ENCODE measurements around the gene PPP2R5C. TPM values are rescaled to one million over a fixed set of nuclear protein-coding genes. Genes with fewer than 3 reads are reported as not detected.

Gene PPP2R5C
- polyA plus RNA-seq, 1 donor from 2014 or later, result 111 TPM

DNA sequence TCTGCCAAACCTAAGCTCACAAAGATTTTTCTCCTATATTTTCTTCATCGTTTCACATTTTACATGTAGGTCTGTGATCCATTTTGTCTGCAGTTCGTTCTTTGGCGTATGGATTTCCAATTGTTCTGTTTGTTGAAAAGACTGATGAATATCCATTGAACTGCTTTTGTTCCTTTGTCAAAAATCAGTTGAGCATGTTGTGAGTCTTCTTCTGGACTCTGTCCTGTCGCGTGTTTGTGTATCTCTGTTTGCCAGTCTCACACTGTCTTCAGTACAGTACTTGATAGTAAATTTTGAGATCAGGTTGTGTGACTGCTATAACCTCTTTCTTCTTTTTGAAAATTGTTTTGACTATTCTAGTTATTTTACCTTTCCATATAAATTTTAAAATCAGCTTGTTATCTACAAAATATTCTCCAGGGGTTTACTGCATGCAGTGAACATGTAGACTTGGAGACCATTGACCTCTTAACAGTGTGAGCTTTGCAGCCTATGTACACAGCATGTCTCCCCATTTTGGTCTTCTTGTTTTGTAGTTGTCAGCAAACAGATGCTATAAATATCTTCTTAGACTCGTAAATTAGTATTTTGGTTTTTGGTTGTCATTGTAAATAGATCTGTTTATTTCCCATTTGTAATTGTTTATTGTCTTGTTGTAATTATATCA, 108.9 kb downstream of the PPP2R5C start:
- no peaks in the 10 kb centered on the region for H4K20me1 ChIP-seq (ENCODE audit: insufficient read depth)
- peaks cover 48% of the 10 kb centered on the region for H3K79me2 ChIP-seq (replicated peaks; ENCODE audit: insufficient read depth, low read length)

DNA sequence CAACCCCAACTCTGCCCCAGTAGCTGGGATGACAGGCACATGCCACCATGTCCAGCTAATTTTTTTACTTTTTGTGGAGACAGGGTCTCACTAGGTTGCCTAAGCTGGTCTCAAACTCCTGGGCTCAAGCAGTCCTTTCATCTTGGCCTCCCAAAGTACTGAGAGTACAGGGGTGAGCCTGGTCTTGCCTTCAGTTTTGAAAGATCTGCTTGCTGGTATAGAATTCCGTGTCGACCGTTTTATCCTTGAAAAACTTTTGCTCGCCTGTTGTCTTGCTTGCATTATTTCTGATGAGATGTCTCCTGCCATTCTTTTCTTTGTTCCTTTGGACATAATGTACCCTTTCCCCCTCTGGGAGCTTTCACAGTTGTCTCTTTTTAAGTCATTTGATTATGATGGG, 110.8 kb downstream of the PPP2R5C start:
- Histone ChIP-seq H4K20me1 (ENCODE audit: insufficient read depth) (no peaks in the 10 kb centered on the region), H3K79me2 (replicated peaks; ENCODE audit: insufficient read depth, low read length) (peaks cover 49% of the 10 kb centered on the region)
- no peak for TF ChIP-seq POLR2AphosphoS5 (IDR thresholded peaks at IDR 0.05)
- no peak for TF ChIP-seq EP300 (conservative IDR thresholded peaks at IDR 0.05; ENCODE audit: poor library complexity, severe bottlenecking)
- TF ChIP-seq, protein P1, sequence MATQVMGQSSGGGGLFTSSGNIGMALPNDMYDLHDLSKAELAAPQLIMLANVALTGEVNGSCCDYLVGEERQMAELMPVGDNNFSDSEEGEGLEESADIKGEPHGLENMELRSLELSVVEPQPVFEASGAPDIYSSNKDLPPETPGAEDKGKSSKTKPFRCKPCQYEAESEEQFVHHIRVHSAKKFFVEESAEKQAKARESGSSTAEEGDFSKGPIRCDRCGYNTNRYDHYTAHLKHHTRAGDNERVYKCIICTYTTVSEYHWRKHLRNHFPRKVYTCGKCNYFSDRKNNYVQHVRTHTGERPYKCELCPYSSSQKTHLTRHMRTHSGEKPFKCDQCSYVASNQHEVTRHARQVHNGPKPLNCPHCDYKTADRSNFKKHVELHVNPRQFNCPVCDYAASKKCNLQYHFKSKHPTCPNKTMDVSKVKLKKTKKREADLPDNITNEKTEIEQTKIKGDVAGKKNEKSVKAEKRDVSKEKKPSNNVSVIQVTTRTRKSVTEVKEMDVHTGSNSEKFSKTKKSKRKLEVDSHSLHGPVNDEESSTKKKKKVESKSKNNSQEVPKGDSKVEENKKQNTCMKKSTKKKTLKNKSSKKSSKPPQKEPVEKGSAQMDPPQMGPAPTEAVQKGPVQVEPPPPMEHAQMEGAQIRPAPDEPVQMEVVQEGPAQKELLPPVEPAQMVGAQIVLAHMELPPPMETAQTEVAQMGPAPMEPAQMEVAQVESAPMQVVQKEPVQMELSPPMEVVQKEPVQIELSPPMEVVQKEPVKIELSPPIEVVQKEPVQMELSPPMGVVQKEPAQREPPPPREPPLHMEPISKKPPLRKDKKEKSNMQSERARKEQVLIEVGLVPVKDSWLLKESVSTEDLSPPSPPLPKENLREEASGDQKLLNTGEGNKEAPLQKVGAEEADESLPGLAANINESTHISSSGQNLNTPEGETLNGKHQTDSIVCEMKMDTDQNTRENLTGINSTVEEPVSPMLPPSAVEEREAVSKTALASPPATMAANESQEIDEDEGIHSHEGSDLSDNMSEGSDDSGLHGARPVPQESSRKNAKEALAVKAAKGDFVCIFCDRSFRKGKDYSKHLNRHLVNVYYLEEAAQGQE (IDR thresholded peaks at IDR 0.05; ENCODE audit: borderline replicate concordance), result no peak
- no peak for TF ChIP-seq SMC3 (conservative IDR thresholded peaks at IDR 0.05; ENCODE audit: poor library complexity)
- no peak for TF ChIP-seq EZH2 (IDR thresholded peaks at IDR 0.05; ENCODE audit: borderline replicate concordance, insufficient read depth, low read length, poor library complexity, severe bottlenecking)
- no peak for TF ChIP-seq TAF1 (IDR thresholded peaks at IDR 0.05; ENCODE audit: low read depth)

More for the DNA sequence above, 108.9 kb downstream of the PPP2R5C start:
- Histone ChIP-seq H3K27ac (ENCODE audit: low read length) (no peak overlapping the region), H3K4me2 (ENCODE audit: low read length) (no peak overlapping the region), H3K9me3 (ENCODE audit: low read length) (no peaks in the 10 kb centered on the region), H3F3A (ENCODE audit: insufficient read depth, low read length, poor library complexity, severe bottlenecking) (no peaks in the 10 kb centered on the region), H3K9ac (ENCODE audit: low read length) (no peak overlapping the region), H3K9me2 (ENCODE audit: insufficient read depth, low read length) (no peaks in the 10 kb centered on the region), H3K27me3 (ENCODE audit: insufficient read depth, low read depth, low read length) (no peaks in the 10 kb centered on the region), H2AFZ (ENCODE audit: low read depth, low read length) (no peak overlapping the region), H3K36me3 (ENCODE audit: insufficient read depth, low read length) (no peaks in the 10 kb centered on the region), H3K4me3 (ENCODE audit: low read length) (no peak overlapping the region)
- TF ChIP-seq MXI1 (conservative IDR thresholded peaks at IDR 0.05; ENCODE audit: poor library complexity, severe bottlenecking) (no peak), TAF1 (IDR thresholded peaks at IDR 0.05; ENCODE audit: low read depth) (no peak)
- TF ChIP-seq, protein P2, sequence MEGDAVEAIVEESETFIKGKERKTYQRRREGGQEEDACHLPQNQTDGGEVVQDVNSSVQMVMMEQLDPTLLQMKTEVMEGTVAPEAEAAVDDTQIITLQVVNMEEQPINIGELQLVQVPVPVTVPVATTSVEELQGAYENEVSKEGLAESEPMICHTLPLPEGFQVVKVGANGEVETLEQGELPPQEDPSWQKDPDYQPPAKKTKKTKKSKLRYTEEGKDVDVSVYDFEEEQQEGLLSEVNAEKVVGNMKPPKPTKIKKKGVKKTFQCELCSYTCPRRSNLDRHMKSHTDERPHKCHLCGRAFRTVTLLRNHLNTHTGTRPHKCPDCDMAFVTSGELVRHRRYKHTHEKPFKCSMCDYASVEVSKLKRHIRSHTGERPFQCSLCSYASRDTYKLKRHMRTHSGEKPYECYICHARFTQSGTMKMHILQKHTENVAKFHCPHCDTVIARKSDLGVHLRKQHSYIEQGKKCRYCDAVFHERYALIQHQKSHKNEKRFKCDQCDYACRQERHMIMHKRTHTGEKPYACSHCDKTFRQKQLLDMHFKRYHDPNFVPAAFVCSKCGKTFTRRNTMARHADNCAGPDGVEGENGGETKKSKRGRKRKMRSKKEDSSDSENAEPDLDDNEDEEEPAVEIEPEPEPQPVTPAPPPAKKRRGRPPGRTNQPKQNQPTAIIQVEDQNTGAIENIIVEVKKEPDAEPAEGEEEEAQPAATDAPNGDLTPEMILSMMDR (IDR thresholded peaks at IDR 0.05; ENCODE audit: poor library complexity, severe bottlenecking), result no peak

More for the DNA sequence above, 110.8 kb downstream of the PPP2R5C start:
- no peak overlapping the region for H2AFZ ChIP-seq (ENCODE audit: low read depth, low read length)
- H3K4me2 ChIP-seq (ENCODE audit: low read length), result no peak overlapping the region
- no peak overlapping the region for H3K4me3 ChIP-seq (ENCODE audit: low read length)
- H3K27ac ChIP-seq (ENCODE audit: low read length), result no peak overlapping the region
- no peaks in the 10 kb centered on the region for H3F3A ChIP-seq (ENCODE audit: insufficient read depth, low read length, poor library complexity, severe bottlenecking)
- no peaks in the 10 kb centered on the region for H3K27me3 ChIP-seq (ENCODE audit: insufficient read depth, low read depth, low read length)
- H3K9me3 ChIP-seq (ENCODE audit: low read length), result no peaks in the 10 kb centered on the region
- no peaks in the 10 kb centered on the region for H3K36me3 ChIP-seq (ENCODE audit: insufficient read depth, low read length)
- H3K9ac ChIP-seq (ENCODE audit: low read length), result no peak overlapping the region
- no peaks in the 10 kb centered on the region for H3K9me2 ChIP-seq (ENCODE audit: insufficient read depth, low read length)
